Breast epithelium (tissue), 4 donors: ENCODE measurements around the gene CTSH. TPM values are rescaled to one million over a fixed set of nuclear protein-coding genes. Genes with fewer than 3 reads are reported as not detected.

ENCODE experiments used
- DNase-seq, 2 donors: peaks; one replicate each; pipeline ENCODE4 v3.0.0-alpha.2; 2019; ENCODE audit warnings: low spot score in 2 of 2
- H3K27ac ChIP-seq, 2 donors: fragments of 200-600 bp; sonication (generic) in 1 of 2; one replicate each; pipeline ENCODE4 v1.5.1; 2016 to 2019; ENCODE audit warnings: mild to moderate bottlenecking in 1 of 2
- H3K27me3 ChIP-seq, 2 donors: fragments of 200-600 bp; sonication (generic) in 1 of 2; one replicate each; pipeline versions ENCODE4 v1.5.1 to v1.6.0; 2017 to 2019; ENCODE audit warnings: control low read depth in 1 of 2, mild to moderate bottlenecking in 1 of 2
- H3K36me3 ChIP-seq: fragments of 200-600 bp; one replicate; pipeline ENCODE4 v1.5.1; 2019
- H3K4me1 ChIP-seq, 2 donors: fragments of 200-600 bp; sonication (generic); one replicate each; pipeline ENCODE4 v1.5.1; 2016 to 2019; ENCODE audit warnings: control low read depth in 1 of 2
- H3K4me3 ChIP-seq, 3 donors: fragments of 200-600 bp; sonication (generic); 1 replicate in 2 of 3; 2 replicates in 1 of 3; pipeline ENCODE4 v1.5.1; 2016 to 2019; ENCODE audit warnings: mild to moderate bottlenecking in 3 of 3, moderate library complexity in 2 of 3
- H3K9me3 ChIP-seq, 2 donors: fragments of 200-600 bp; sonication (generic) in 1 of 2; one replicate each; pipeline ENCODE4 v1.5.1; 2016 to 2019; ENCODE audit warnings: control low read depth in 1 of 2
- POLR2A ChIP-seq: fragments of 450-650 bp; IDR thresholded peaks from one replicate; pipeline ENCODE4 v1.6.1; 2016; ENCODE audit warnings: antibody characterized with exemption, mild to moderate bottlenecking, moderate library complexity
- POLR2AphosphoS5 ChIP-seq, 3 donors: sonication (generic); formaldehyde crosslinking; IDR thresholded peaks; one replicate each; pipeline ENCODE4 v1.6.1; 2017; ENCODE audit warnings: antibody characterized with exemption in 3 of 3
- intact Hi-C: fragments of 100-400 bp; cut with DNase I; formaldehyde crosslinking; loops from one replicate; pipeline ENCODE4 v1.15.1; 2023; ENCODE audit warnings: low total_unique reads
- total RNA-seq, 3 donors: library from RNA; depleted of rRNA; stranded (reverse); fragments of >200 nt; gene quantifications; one replicate each; pipeline ENCODE4 v1.1.0, GENCODE V29; 2016
- TF ChIP-seq, protein P1 (sequence below), 3 donors: fragments of 450-650 bp; IDR thresholded peaks; one replicate each; pipeline ENCODE4 v1.5.1; 2016 to 2017; ENCODE audit warnings: antibody characterized with exemption in 3 of 3, mild to moderate bottlenecking in 3 of 3, moderate library complexity in 3 of 3

CTSH gene
- total RNA-seq, 3 donors from 2014 or later: 158 to 272 (median 163) TPM

DNA sequence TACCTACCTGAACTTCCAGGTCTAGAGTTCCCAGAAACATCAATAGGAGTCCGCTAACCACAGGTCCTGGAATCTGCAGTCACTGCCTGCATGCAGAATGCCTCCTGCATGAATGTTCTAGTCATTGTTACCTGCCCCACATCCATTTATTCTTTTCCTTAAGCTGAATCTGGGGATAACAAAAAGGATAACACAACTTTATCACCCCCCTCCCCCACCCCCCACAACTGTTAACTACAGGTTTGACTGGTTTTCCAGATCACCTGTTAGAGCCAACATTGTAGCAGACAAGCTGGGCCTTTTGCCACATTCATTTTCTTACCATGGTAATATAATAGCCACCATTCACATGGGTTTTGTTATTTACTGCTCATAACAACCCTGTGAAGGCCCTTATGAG lies 4.6 kb upstream of the CTSH start:
- no peaks in the 10 kb centered on the region for H3K36me3 ChIP-seq
- H3K4me1 ChIP-seq: peaks cover 0 to 5% of the 10 kb centered on the region in 2 donors
- TF ChIP-seq POLR2A (no peak), POLR2AphosphoS5 (IDR thresholded peaks at IDR 0.05) (no peak)
- TF ChIP-seq, protein P1, sequence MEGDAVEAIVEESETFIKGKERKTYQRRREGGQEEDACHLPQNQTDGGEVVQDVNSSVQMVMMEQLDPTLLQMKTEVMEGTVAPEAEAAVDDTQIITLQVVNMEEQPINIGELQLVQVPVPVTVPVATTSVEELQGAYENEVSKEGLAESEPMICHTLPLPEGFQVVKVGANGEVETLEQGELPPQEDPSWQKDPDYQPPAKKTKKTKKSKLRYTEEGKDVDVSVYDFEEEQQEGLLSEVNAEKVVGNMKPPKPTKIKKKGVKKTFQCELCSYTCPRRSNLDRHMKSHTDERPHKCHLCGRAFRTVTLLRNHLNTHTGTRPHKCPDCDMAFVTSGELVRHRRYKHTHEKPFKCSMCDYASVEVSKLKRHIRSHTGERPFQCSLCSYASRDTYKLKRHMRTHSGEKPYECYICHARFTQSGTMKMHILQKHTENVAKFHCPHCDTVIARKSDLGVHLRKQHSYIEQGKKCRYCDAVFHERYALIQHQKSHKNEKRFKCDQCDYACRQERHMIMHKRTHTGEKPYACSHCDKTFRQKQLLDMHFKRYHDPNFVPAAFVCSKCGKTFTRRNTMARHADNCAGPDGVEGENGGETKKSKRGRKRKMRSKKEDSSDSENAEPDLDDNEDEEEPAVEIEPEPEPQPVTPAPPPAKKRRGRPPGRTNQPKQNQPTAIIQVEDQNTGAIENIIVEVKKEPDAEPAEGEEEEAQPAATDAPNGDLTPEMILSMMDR (IDR thresholded peaks at IDR 0.05): no peak
- no peaks in the 10 kb centered on the region for H3K9me3 ChIP-seq
- DNase-seq: no peak
- no peaks in the 10 kb centered on the region for H3K27me3 ChIP-seq
- intact Hi-C loops: no loop called here
- peak overlapping the region; percentile 50 to 68 for H3K27ac ChIP-seq
- H3K4me3 ChIP-seq: no peak overlapping the region

DNA sequence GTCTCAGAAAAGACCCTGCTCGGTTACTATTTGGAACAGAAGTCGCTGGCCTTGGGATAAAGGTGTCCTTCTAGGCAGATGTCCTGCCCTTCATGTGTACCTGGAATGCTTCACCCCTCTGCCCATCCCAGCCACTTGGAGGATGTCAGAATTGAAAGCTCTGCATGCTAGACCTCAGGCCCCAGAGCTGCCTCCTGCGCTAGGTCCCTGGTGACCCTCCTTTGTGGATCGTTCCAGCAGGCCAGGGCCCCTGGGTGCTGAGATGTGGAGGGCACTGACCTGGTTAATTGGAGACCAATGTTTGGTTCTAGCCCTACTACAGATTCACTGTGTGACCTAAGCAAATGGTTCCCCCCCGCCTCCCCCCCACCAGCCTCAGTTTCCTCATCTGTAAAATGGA lies 2.7 kb upstream of the CTSH start:
- intact Hi-C loops: no loop called here
- Histone ChIP-seq H3K4me3 (no peak overlapping the region), H3K4me1 (peaks cover 0 to 5% of the 10 kb centered on the region in 2 donors), H3K27me3 (no peaks in the 10 kb centered on the region), H3K9me3 (no peaks in the 10 kb centered on the region), H3K36me3 (no peaks in the 10 kb centered on the region), H3K27ac (no peak overlapping the region)
- TF ChIP-seq, protein P1 (IDR thresholded peaks at IDR 0.05): no peak
- TF ChIP-seq POLR2A (no peak), POLR2AphosphoS5 (IDR thresholded peaks at IDR 0.05) (no peak)
- no peak for DNase-seq

DNA sequence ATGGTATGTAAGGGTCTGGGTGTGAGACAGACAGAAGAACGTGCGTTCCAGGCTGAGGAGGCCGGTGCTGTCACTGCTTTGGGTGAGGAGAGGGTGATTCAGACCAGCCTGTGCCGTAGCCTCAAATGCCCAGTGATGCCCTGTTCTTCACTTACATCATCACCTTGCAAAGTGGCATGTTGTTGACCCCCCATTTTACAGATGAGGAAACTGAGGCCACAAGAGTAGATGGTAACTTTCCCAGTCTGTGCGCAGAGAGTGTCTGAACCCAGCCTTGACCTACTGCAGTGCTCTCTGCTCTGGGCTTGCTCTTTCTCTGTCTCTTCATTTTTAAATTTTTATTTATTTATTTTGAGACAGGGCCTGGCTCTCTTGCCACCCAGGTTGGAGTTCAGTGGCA lies 1.6 kb upstream of the CTSH start:
- H3K9me3 ChIP-seq: no peaks in the 10 kb centered on the region
- H3K4me3 ChIP-seq: no peak overlapping the region
- no peak for TF ChIP-seq POLR2A
- TF ChIP-seq, protein P1 (IDR thresholded peaks at IDR 0.05): no peak
- intact Hi-C loops: no loop called here
- peaks cover 0 to under 1% of the 10 kb centered on the region in 2 donors for H3K4me1 ChIP-seq
- no peaks in the 10 kb centered on the region for H3K27me3 ChIP-seq
- DNase-seq: no peak
- no peaks in the 10 kb centered on the region for H3K36me3 ChIP-seq
- no peak overlapping the region for H3K27ac ChIP-seq

DNA sequence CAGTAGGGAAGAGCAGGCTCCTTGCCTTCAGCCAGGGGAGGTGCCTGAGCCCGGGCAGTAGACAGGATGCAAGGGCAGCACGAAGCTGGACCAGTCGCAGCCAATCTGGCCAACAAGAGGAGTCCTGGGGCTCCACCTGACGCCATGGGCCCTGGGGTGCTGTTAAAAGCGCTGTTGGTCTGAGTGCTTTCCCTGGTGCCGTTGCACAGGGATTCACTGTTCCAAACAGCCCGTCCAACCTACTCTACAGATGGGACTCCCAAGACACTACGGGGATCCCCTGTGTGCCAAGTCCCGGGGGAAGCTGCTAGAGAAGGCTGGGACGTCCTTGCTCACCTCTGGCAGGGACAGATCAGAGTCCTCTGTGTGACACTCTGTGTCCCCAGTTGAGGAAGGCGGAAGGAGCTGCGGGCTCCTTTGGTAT lies 632 bp downstream of the CTSH start:
- TF ChIP-seq POLR2AphosphoS5 (IDR thresholded peaks at IDR 0.05): no peak
- no peak for TF ChIP-seq POLR2A
- TF ChIP-seq, protein P1 (IDR thresholded peaks at IDR 0.05): no peak
- peak overlapping the region; percentile 75 to 82 for H3K27ac ChIP-seq
- DNase-seq: no peak

DNA sequence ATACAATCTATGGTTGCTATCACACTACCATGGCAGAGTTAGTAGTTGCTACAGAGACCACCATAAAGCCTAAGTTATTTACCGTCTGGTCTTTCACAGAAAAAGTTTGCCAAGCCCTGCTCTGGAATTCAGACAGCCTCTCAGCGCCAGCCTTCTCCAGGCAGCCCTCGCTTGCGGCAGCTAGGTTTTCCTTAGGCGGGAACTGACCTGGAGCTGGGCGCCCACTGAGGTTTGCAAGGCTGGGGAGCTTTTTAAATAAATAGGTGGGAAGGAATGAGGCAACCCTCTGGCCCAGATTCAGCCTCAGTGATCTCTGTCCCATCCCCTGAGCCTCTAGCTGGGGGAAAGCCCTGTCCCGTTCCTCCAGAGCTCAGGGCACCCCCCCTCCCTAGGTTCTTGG lies 1.2 kb downstream of the CTSH start:
- peak overlapping the region; percentile 57 to 94 (median 66) for H3K4me3 ChIP-seq
- intact Hi-C loops: no loop called here
- H3K27ac ChIP-seq: peak overlapping the region; percentile 75 to 82
- H3K27me3 ChIP-seq: no peaks in the 10 kb centered on the region
- no peaks in the 10 kb centered on the region for H3K4me1 ChIP-seq
- TF ChIP-seq POLR2A (no peak), POLR2AphosphoS5 (IDR thresholded peaks at IDR 0.05) (no peak)
- TF ChIP-seq, protein P1 (IDR thresholded peaks at IDR 0.05): no peak
- no peak for DNase-seq
- no peaks in the 10 kb centered on the region for H3K36me3 ChIP-seq
- H3K9me3 ChIP-seq: no peaks in the 10 kb centered on the region

More for the DNA sequence above, 632 bp downstream of the CTSH start:
- Histone ChIP-seq H3K36me3 (no peaks in the 10 kb centered on the region), H3K4me1 (no peaks in the 10 kb centered on the region), H3K9me3 (no peaks in the 10 kb centered on the region), H3K27me3 (no peaks in the 10 kb centered on the region), H3K4me3 (peak overlapping the region; percentile 57 to 94 (median 66))
- intact Hi-C loops: no loop called here
